Suprapubic skin (tissue), 4 donors: ENCODE results near the gene VSTM2B. TPM values are rescaled to one million over a fixed set of nuclear protein-coding genes. Genes with fewer than 3 reads are reported as not detected.
A peak's percentile ranks its signal among the peaks of the same experiment; 100 is the strongest.

Experiments
- DNase-seq, 2 donors: peaks; one replicate each; pipeline ENCODE4 v3.0.0-alpha.2; 2019; ENCODE audit warnings: low spot score in 2 of 2
- H3K27ac ChIP-seq: fragments of 200-600 bp; sonication (generic); one replicate; pipeline ENCODE4 v1.5.1; 2019
- H3K27me3 ChIP-seq: fragments of 200-600 bp; sonication (generic); one replicate; pipeline ENCODE4 v1.5.1; 2019
- H3K36me3 ChIP-seq: fragments of 200-600 bp; sonication (generic); one replicate; pipeline ENCODE4 v1.5.1; 2019
- H3K4me1 ChIP-seq: fragments of 200-600 bp; sonication (generic); one replicate; pipeline ENCODE4 v1.5.1; 2019
- H3K4me3 ChIP-seq: fragments of 200-600 bp; sonication (generic); one replicate; pipeline ENCODE4 v1.5.1; 2019; ENCODE audit warnings: mild to moderate bottlenecking
- H3K9me3 ChIP-seq: fragments of 200-600 bp; sonication (generic); one replicate; pipeline ENCODE4 v1.5.1; 2019
- CTCF ChIP-seq, 2 donors: fragments of 200-600 bp in 1 of 2; fragments of 450-650 bp in 1 of 2; sonication (generic) in 1 of 2; IDR thresholded peaks; one replicate each; pipeline ENCODE4 v1.5.1; 2016 to 2019; ENCODE audit warnings: antibody characterized with exemption in 2 of 2, mild to moderate bottlenecking in 1 of 2, moderate library complexity in 1 of 2
- EP300 ChIP-seq: sonication (generic); formaldehyde crosslinking; IDR thresholded peaks from one replicate; pipeline ENCODE4 v1.6.1; 2017; ENCODE audit warnings: antibody characterized with exemption
- POLR2A ChIP-seq, 2 donors: fragments of 450-650 bp; IDR thresholded peaks; one replicate each; pipeline ENCODE4 v1.6.1; 2017; ENCODE audit warnings: antibody characterized with exemption in 2 of 2, mild to moderate bottlenecking in 2 of 2, moderate library complexity in 2 of 2
- POLR2AphosphoS5 ChIP-seq, 3 donors: sonication (generic); formaldehyde crosslinking; IDR thresholded peaks; one replicate each; pipeline ENCODE4 v1.6.1; 2017; ENCODE audit warnings: antibody characterized with exemption in 3 of 3
- WGBS: methylation state at CpG from one replicate; pipeline ENCODE4 v1.1.5; 2018; 5-methylcytosine and 5-hydroxymethylcytosine counted together
- total RNA-seq, 4 donors: library from RNA; depleted of rRNA; stranded (reverse); fragments of >200 nt; gene quantifications; one replicate each; pipeline ENCODE4 v1.1.0, GENCODE V29; 2016

The VSTM2B gene
- total RNA-seq, 4 donors from 2014 or later, result not detected

GRCh38 chr19:29480507-29480906 lies 45.3 kb upstream of the VSTM2B start:
- no peaks in the 10 kb centered on the region for H3K36me3 ChIP-seq
- peaks cover 11% of the 10 kb centered on the region for H3K27me3 ChIP-seq
- DNase-seq, result peak in 1 of 2 donors; percentile 27
- WGBS, result 80% methylated on average over 4 of the region's 7 CpGs
- no peaks in the 10 kb centered on the region for H3K9me3 ChIP-seq
- no peak overlapping the region for H3K27ac ChIP-seq
- H3K4me1 ChIP-seq, result no peaks in the 10 kb centered on the region
- TF ChIP-seq POLR2A (IDR thresholded peaks at IDR 0.05) (no peak), POLR2AphosphoS5 (IDR thresholded peaks at IDR 0.05) (no peak), EP300 (no peak), CTCF (IDR thresholded peaks at IDR 0.05) (no peak)
- H3K4me3 ChIP-seq, result no peak overlapping the region

- Histone ChIP-seq H3K27me3 (peaks cover 12% of the 10 kb centered on the region), H3K9me3 (no peaks in the 10 kb centered on the region), H3K4me1 (no peaks in the 10 kb centered on the region), H3K27ac (no peak overlapping the region), H3K36me3 (no peaks in the 10 kb centered on the region), H3K4me3 (no peak overlapping the region)
- no peak for TF ChIP-seq POLR2AphosphoS5 (IDR thresholded peaks at IDR 0.05)
- DNase-seq, result no peak
- WGBS, result 64% methylated on average over 6 of the region's 7 CpGs
Measured at GRCh38 chr19:29482855-29483640, 42.7 kb upstream of the VSTM2B start.

GRCh38 chr19:29483641-29483920 lies 42.2 kb upstream of the VSTM2B start:
- Histone ChIP-seq H3K9me3 (no peaks in the 10 kb centered on the region), H3K27ac (no peak overlapping the region), H3K36me3 (no peaks in the 10 kb centered on the region), H3K27me3 (peaks cover 11% of the 10 kb centered on the region), H3K4me1 (no peaks in the 10 kb centered on the region), H3K4me3 (no peak overlapping the region)
- WGBS, result no CpG with 5 or more reads among the region's 5 CpGs
- TF ChIP-seq POLR2A (IDR thresholded peaks at IDR 0.05) (no peak), CTCF (IDR thresholded peaks at IDR 0.05) (no peak), POLR2AphosphoS5 (IDR thresholded peaks at IDR 0.05) (no peak), EP300 (no peak)
- peak; percentile 45 to 75 for DNase-seq

GRCh38 chr19:29483944-29484581 lies 41.7 kb upstream of the VSTM2B start:
- H3K4me1 ChIP-seq, result no peaks in the 10 kb centered on the region
- peak in 1 of 2 donors; percentile 21 for DNase-seq
- WGBS, result 67% methylated on average over 1 of the region's 6 CpGs

GRCh38 chr19:29484876-29485275 lies 40.9 kb upstream of the VSTM2B start:
- Histone ChIP-seq H3K9me3 (no peaks in the 10 kb centered on the region), H3K27me3 (peaks cover 5% of the 10 kb centered on the region), H3K36me3 (no peaks in the 10 kb centered on the region), H3K4me3 (no peak overlapping the region), H3K4me1 (no peaks in the 10 kb centered on the region), H3K27ac (no peak overlapping the region)
- WGBS, result 80% methylated on average over 6 of the region's 6 CpGs
- TF ChIP-seq POLR2AphosphoS5 (IDR thresholded peaks at IDR 0.05) (no peak), EP300 (no peak), POLR2A (IDR thresholded peaks at IDR 0.05) (no peak), CTCF (IDR thresholded peaks at IDR 0.05) (no peak)
- DNase-seq, result no peak

More at GRCh38 chr19:29483944-29484581, 41.7 kb upstream of the VSTM2B start:
- no peaks in the 10 kb centered on the region for H3K9me3 ChIP-seq
- no peak overlapping the region for H3K27ac ChIP-seq
- peaks cover 6% of the 10 kb centered on the region for H3K27me3 ChIP-seq
- no peaks in the 10 kb centered on the region for H3K36me3 ChIP-seq
- no peak overlapping the region for H3K4me3 ChIP-seq
- no peak for TF ChIP-seq EP300
- no peak for TF ChIP-seq POLR2AphosphoS5 (IDR thresholded peaks at IDR 0.05)
- no peak for TF ChIP-seq CTCF (IDR thresholded peaks at IDR 0.05)
- no peak for TF ChIP-seq POLR2A (IDR thresholded peaks at IDR 0.05)
